IMR-90 (cell line): ENCODE data around the gene KLRC1. TPM values are rescaled to one million over a fixed set of nuclear protein-coding genes. Genes with fewer than 3 reads are reported as not detected.

Experiments used
- ATAC-seq: fragments of 200-7000 bp; cut with Tn5 transposase; 2 replicates; pipeline ENCODE4 v1.9.1; 2020; ENCODE audit warnings: low read depth, mild to moderate bottlenecking, moderate library complexity
- BruUV-seq: library from RNA; stranded (reverse); fragments of 400-500 nt; replicated peaks from 2 replicates; lab custom pipeline; 2021; lab: Mats Ljungman, UMichigan
- CTCF ChIA-PET: fragments of 300-600 bp; formaldehyde crosslinking; extraction: SDS; loops from one replicate; lab custom pipeline; 2021; ENCODE audit warnings: antibody characterized with exemption; lab: Yijun Ruan, JAX
- POLR2A ChIA-PET: fragments of 300-600 bp; sonication (Branson Sonifier 250); formaldehyde crosslinking; loops from one replicate; lab custom pipeline; 2022; ENCODE audit warnings: antibody characterized with exemption; ENCODE audit not compliant: unreplicated experiment; lab: Charles Lee
- DNase-seq: peaks from one replicate; pipeline ENCODE4 v3.0.0; 2013
- H2AFZ ChIP-seq: replicated peaks from 2 replicates; pipeline ENCODE3; 2013; ENCODE audit warnings: low read length, mild to moderate bottlenecking; ENCODE audit not compliant: poor library complexity
- H2AK5ac ChIP-seq: 2 replicates; pipeline ENCODE4 v1.6.1; 2013; ENCODE audit warnings: low read depth, low read length, inconsistent platforms
- H2AK9ac ChIP-seq: replicated peaks from 2 replicates; pipeline ENCODE3; 2013; ENCODE audit warnings: mild to moderate bottlenecking, low read depth, low read length, moderate library complexity; ENCODE audit not compliant: poor library complexity
- H2BK120ac ChIP-seq: 2 replicates; pipeline ENCODE4 v1.6.1; 2013; ENCODE audit warnings: low read depth, low read length, inconsistent platforms
- H2BK15ac ChIP-seq: 3 replicates; pipeline ENCODE4 v1.6.1; 2013; ENCODE audit warnings: low read depth, low read length, inconsistent platforms
- H2BK20ac ChIP-seq: 2 replicates; pipeline ENCODE4 v1.6.1; 2013; ENCODE audit warnings: low read depth, mild to moderate bottlenecking, inconsistent platforms, low read length, moderate library complexity
- H2BK5ac ChIP-seq: 2 replicates; pipeline ENCODE4 v1.6.1; 2013; ENCODE audit warnings: mild to moderate bottlenecking, low read depth, low read length, inconsistent platforms; ENCODE audit not compliant: poor library complexity, severe bottlenecking
- H3K14ac ChIP-seq: replicated peaks from 2 replicates; pipeline ENCODE4 v1.6.1; 2013; ENCODE audit warnings: low read depth, low read length, inconsistent platforms
- H3K18ac ChIP-seq: 2 replicates; pipeline ENCODE4 v1.6.1; 2013; ENCODE audit warnings: low read depth, low read length, control low read depth
- H3K23ac ChIP-seq: 2 replicates; pipeline ENCODE4 v1.6.1; 2013; ENCODE audit warnings: low read depth, low read length, inconsistent platforms
- H3K27ac ChIP-seq: 2 replicates; pipeline ENCODE4 v1.5.1; 2013; ENCODE audit warnings: mild to moderate bottlenecking, control low read depth, low read length; ENCODE audit not compliant: insufficient read depth
- H3K27me3 ChIP-seq: 2 replicates; pipeline ENCODE4 v1.6.1; 2013; ENCODE audit warnings: low read length; ENCODE audit not compliant: control insufficient read depth, insufficient read depth
- H3K36me3 ChIP-seq: 2 replicates; pipeline ENCODE4 v1.6.1; 2013; ENCODE audit warnings: low read length, mixed read lengths; ENCODE audit not compliant: control insufficient read depth, insufficient read depth
- H3K4ac ChIP-seq: 2 replicates; pipeline ENCODE4 v1.6.1; 2013; ENCODE audit warnings: low read depth, low read length, inconsistent platforms
- H3K4me1 ChIP-seq: 2 replicates; pipeline ENCODE4 v1.6.1; 2013; ENCODE audit warnings: low read length, mixed read lengths; ENCODE audit not compliant: control insufficient read depth, insufficient read depth
- H3K4me2 ChIP-seq: 2 replicates; pipeline ENCODE4 v1.6.1; 2013; ENCODE audit warnings: low read depth, mild to moderate bottlenecking, control low read depth, low read length, moderate library complexity
- H3K4me3 ChIP-seq: 2 replicates; pipeline ENCODE4 v1.5.1; 2013; ENCODE audit warnings: low read depth, mild to moderate bottlenecking, control low read depth, low read length, moderate library complexity; ENCODE audit not compliant: insufficient read depth
- H3K56ac ChIP-seq: 2 replicates; pipeline ENCODE4 v1.6.1; 2013; ENCODE audit warnings: low read length, inconsistent platforms; ENCODE audit not compliant: insufficient read depth; ENCODE audit errors: extremely low read depth
- H3K79me1 ChIP-seq, 2 experiments: 2 replicates each; pipeline ENCODE4 v1.6.1; 2013; ENCODE audit warnings: low read length in 2 of 2, inconsistent platforms in 1 of 2, low read depth in 1 of 2
- H3K9ac ChIP-seq: 2 replicates; pipeline ENCODE4 v1.6.1; 2013; ENCODE audit warnings: low read depth, low read length, control low read depth
- H3K9me1 ChIP-seq: 2 replicates; pipeline ENCODE4 v1.6.1; 2013; ENCODE audit warnings: low read length, inconsistent platforms; ENCODE audit not compliant: insufficient read depth
- H3K9me3 ChIP-seq: 2 replicates; pipeline ENCODE4 v1.6.1; 2013; ENCODE audit warnings: low read length; ENCODE audit not compliant: control insufficient read depth, insufficient read depth
- H4K20me1 ChIP-seq: 2 replicates; pipeline ENCODE4 v1.6.1; 2013; ENCODE audit warnings: low read length, inconsistent platforms; ENCODE audit not compliant: insufficient read depth
- H4K5ac ChIP-seq: 2 replicates; pipeline ENCODE4 v1.6.1; 2013; ENCODE audit warnings: mild to moderate bottlenecking, low read depth, low read length, control low read depth
- H4K8ac ChIP-seq, 2 experiments: 2 replicates each; pipeline ENCODE4 v1.6.1; 2013; ENCODE audit warnings: low read depth in 2 of 2, low read length in 2 of 2, control low read depth in 1 of 2, inconsistent platforms in 1 of 2
- H4K91ac ChIP-seq: 2 replicates; pipeline ENCODE4 v1.6.1; 2013; ENCODE audit warnings: low read depth, low read length, inconsistent platforms; ENCODE audit not compliant: insufficient read depth
- CEBPB ChIP-seq: IDR thresholded peaks from 2 replicates; pipeline ENCODE4 v1.6.1; 2012; ENCODE audit warnings: low read depth, low read length, improper control_type of control experiment
- ELK1 ChIP-seq: fragments of 150-350 bp; IDR thresholded peaks from 2 replicates; pipeline ENCODE4 v1.6.1; 2016; ENCODE audit warnings: low read depth, mild to moderate bottlenecking, low read length, moderate library complexity, borderline replicate concordance
- RCOR1 ChIP-seq: IDR thresholded peaks from 2 replicates; pipeline ENCODE4 v1.6.1; 2012; ENCODE audit warnings: mild to moderate bottlenecking, low read length, improper control_type of control experiment; ENCODE audit not compliant: insufficient replicate concordance
- RFX5 ChIP-seq: IDR thresholded peaks from 2 replicates; pipeline ENCODE4 v1.8.0; 2012; ENCODE audit warnings: low read depth, mild to moderate bottlenecking, low read length, moderate library complexity
- USF2 ChIP-seq: fragments of 150-350 bp; IDR thresholded peaks from 2 replicates; pipeline ENCODE4 v1.6.1; 2017; ENCODE audit warnings: mild to moderate bottlenecking, antibody characterized with exemption, low read length, low read depth
- WGBS, 2 experiments: methylation state at CpG; one replicate each; pipeline versions ENCODE4 v1.1.5 to v1.1.7; 2013; ENCODE audit warnings: missing lambda C conversion rate in 2 of 2; ENCODE audit not compliant: insufficient read length in 1 of 2; ENCODE audit errors: extremely low coverage in 2 of 2; 5-methylcytosine and 5-hydroxymethylcytosine counted together
- dilution Hi-C: fragments of 300-500 bp; cut with HindIII; formaldehyde crosslinking; loops from one replicate; pipeline ENCODE4 v1.14.3; 2018; ENCODE audit warnings: low sequenced_read_pairs; ENCODE audit not compliant: unreplicated experiment
- in situ Hi-C: fragments of 300-500 bp; cut with MboI; formaldehyde crosslinking; loops from 3 replicates; pipeline ENCODE4 v1.14.3; 2019; ENCODE audit warnings: low sequenced_read_pairs, inconsistent platforms, mixed read lengths
- intact Hi-C: fragments of 100-400 bp; cut with micrococcal nuclease; formaldehyde crosslinking; loops from 2 replicates; pipeline ENCODE4 v1.10.0; 2022
- polyA plus RNA-seq, 3 experiments: library from polyadenylated mRNA; depleted of rRNA; stranded (reverse); fragments of >200 nt; gene quantifications; 2 replicates each; pipeline ENCODE4 v1.2.3, GENCODE V29; 2012; ENCODE audit warnings: low replicate concordance in 1 of 3
- total RNA-seq: library from RNA; depleted of rRNA; stranded (reverse); fragments of >200 nt; gene quantifications from 2 replicates; pipeline ENCODE4 v1.2.3, GENCODE V29; 2012

Gene KLRC1
- total and polyA plus RNA-seq, 2 of the 4 experiments (the other 2 are of a cell fraction): not detected

- no peak overlapping the region for H3K4me3 ChIP-seq
- no peak overlapping the region for H3K4ac ChIP-seq
- TF ChIP-seq RFX5 (no peak), USF2 (no peak), ELK1 (no peak), RCOR1 (no peak), CEBPB (no peak)
- H3K9me1 ChIP-seq: no peaks in the 10 kb centered on the region
- no peak overlapping the region for H3K23ac ChIP-seq
- WGBS, 2 experiments: no CpG with 5 or more reads among the region's 1 CpG
- no peak overlapping the region for H4K8ac ChIP-seq
- no peak overlapping the region for H2AK9ac ChIP-seq
- H2BK5ac ChIP-seq: no peak overlapping the region
- H3K4me1 ChIP-seq: no peaks in the 10 kb centered on the region
- H2BK15ac ChIP-seq: no peak overlapping the region
- H3K36me3 ChIP-seq: no peaks in the 10 kb centered on the region
- no peaks in the 10 kb centered on the region for H3K9me3 ChIP-seq
- H3K9ac ChIP-seq: no peak overlapping the region
- no peak overlapping the region for H2AK5ac ChIP-seq
- in situ Hi-C loops (no loop called here), dilution Hi-C loops (no loop called here), intact Hi-C loops (no loop called here)
- no peak overlapping the region for H3K4me2 ChIP-seq
- H3K79me1 ChIP-seq: no peaks in the 10 kb centered on the region
- H3K27me3 ChIP-seq: no peaks in the 10 kb centered on the region
- ChIA-PET CTCF (no interaction called here), POLR2A (no interaction called here)
- ATAC-seq: no peak
- no peak overlapping the region for H3K14ac ChIP-seq
- H2AFZ ChIP-seq: no peak overlapping the region
- no peaks in the 10 kb centered on the region for H4K20me1 ChIP-seq
- H4K5ac ChIP-seq: no peak overlapping the region
- no peak for DNase-seq
- no peak overlapping the region for H3K56ac ChIP-seq
- no peak overlapping the region for H2BK20ac ChIP-seq
- no peak overlapping the region for H3K27ac ChIP-seq
- H3K18ac ChIP-seq: no peak overlapping the region
- BruUV-seq: no TSS peak
- no peak overlapping the region for H2BK120ac ChIP-seq
- H4K91ac ChIP-seq: no peak overlapping the region
These were observed 16.5 kb upstream of the KLRC1 start for GRCh38 chr12:10469701-10470100.
